ENCODE data around the gene FOXC1.

GRCh38 chr6:1622851-1623768 is 13.4 kb downstream of the FOXC1 start:
- TF ChIP-seq, protein P1, sequence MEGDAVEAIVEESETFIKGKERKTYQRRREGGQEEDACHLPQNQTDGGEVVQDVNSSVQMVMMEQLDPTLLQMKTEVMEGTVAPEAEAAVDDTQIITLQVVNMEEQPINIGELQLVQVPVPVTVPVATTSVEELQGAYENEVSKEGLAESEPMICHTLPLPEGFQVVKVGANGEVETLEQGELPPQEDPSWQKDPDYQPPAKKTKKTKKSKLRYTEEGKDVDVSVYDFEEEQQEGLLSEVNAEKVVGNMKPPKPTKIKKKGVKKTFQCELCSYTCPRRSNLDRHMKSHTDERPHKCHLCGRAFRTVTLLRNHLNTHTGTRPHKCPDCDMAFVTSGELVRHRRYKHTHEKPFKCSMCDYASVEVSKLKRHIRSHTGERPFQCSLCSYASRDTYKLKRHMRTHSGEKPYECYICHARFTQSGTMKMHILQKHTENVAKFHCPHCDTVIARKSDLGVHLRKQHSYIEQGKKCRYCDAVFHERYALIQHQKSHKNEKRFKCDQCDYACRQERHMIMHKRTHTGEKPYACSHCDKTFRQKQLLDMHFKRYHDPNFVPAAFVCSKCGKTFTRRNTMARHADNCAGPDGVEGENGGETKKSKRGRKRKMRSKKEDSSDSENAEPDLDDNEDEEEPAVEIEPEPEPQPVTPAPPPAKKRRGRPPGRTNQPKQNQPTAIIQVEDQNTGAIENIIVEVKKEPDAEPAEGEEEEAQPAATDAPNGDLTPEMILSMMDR (IDR thresholded peaks at IDR 0.05): no peak
- no peak for TF ChIP-seq POLR2A (IDR thresholded peaks at IDR 0.05)

Data from tibial nerve (tissue), 3 donors.